ENCODE measurements around the gene CTDSPL. TPM values are rescaled to one million over a fixed set of nuclear protein-coding genes. Genes with fewer than 3 reads are reported as not detected.

The CTDSPL gene
- total RNA-seq, 1 experiment from 2014 or later: 26.5 TPM

- no peak for DNase-seq (ENCODE audit: low read depth)
Measured at GRCh38 chr3:37853691-37854413, 7.8 kb upstream of the CTDSPL start.

GRCh38 chr3:37855363-37855970, 6.2 kb upstream of the CTDSPL start:
- peak; percentile 56 for DNase-seq (ENCODE audit: low read depth)

- DNase-seq (ENCODE audit: low read depth): no peak
Measured at GRCh38 chr3:37856381-37856780, 5.3 kb upstream of the CTDSPL start.

- DNase-seq (ENCODE audit: low read depth): no peak
Measured at GRCh38 chr3:37858742-37859141, 2.9 kb upstream of the CTDSPL start.

- DNase-seq (ENCODE audit: low read depth): no peak
Measured at GRCh38 chr3:37859354-37859753, 2.3 kb upstream of the CTDSPL start.

GRCh38 chr3:37859908-37860199, 1.8 kb upstream of the CTDSPL start:
- DNase-seq (ENCODE audit: low read depth): no peak

GRCh38 chr3:37862219-37862902, 681 bp downstream of the CTDSPL start:
- DNase-seq (ENCODE audit: low read depth): peak; percentile 44

GRCh38 chr3:37862903-37863815, 1.5 kb downstream of the CTDSPL start:
- peak; percentile 23 for DNase-seq (ENCODE audit: low read depth)

GRCh38 chr3:37863949-37864822, 2.5 kb downstream of the CTDSPL start:
- peak; percentile 18 for DNase-seq (ENCODE audit: low read depth)

GRCh38 chr3:37864904-37865303, 3.2 kb downstream of the CTDSPL start:
- DNase-seq (ENCODE audit: low read depth): no peak

GRCh38 chr3:37867144-37867543, 5.5 kb downstream of the CTDSPL start:
- no peak for DNase-seq (ENCODE audit: low read depth)

GRCh38 chr3:37871858-37872257, 10.2 kb downstream of the CTDSPL start:
- DNase-seq (ENCODE audit: low read depth): no peak

- no peak for DNase-seq (ENCODE audit: low read depth)
Measured at GRCh38 chr3:37872413-37873160, 10.9 kb downstream of the CTDSPL start.

GRCh38 chr3:37876279-37876678, 14.6 kb downstream of the CTDSPL start:
- DNase-seq (ENCODE audit: low read depth): no peak

- no peak for DNase-seq (ENCODE audit: low read depth)
Measured at GRCh38 chr3:37882711-37883110, 21.0 kb downstream of the CTDSPL start.

- DNase-seq (ENCODE audit: low read depth): no peak
Measured at GRCh38 chr3:37885814-37886213, 24.1 kb downstream of the CTDSPL start.

GRCh38 chr3:37886395-37886794, 24.7 kb downstream of the CTDSPL start:
- no peak for DNase-seq (ENCODE audit: low read depth)

GRCh38 chr3:37887062-37887461, 25.4 kb downstream of the CTDSPL start:
- DNase-seq (ENCODE audit: low read depth): no peak

GRCh38 chr3:37887824-37888223, 26.1 kb downstream of the CTDSPL start:
- no peak for DNase-seq (ENCODE audit: low read depth)

GRCh38 chr3:37888421-37888820, 26.7 kb downstream of the CTDSPL start:
- DNase-seq (ENCODE audit: low read depth): no peak
